ENCODE measurements around the gene ZNF639. TPM values are rescaled to one million over a fixed set of nuclear protein-coding genes. Genes with fewer than 3 reads are reported as not detected.

Gene ZNF639
- total RNA-seq, 1 donor from 2014 or later = 41.4 TPM

GRCh38 chr3:179289295-179289694 is 33.5 kb upstream of the ZNF639 start:
- Mint-ChIP-seq H3K27me3 (peaks cover 2% of the 10 kb centered on the region), H3K4me3 (no peak overlapping the region), H3K4me1 (no peaks in the 10 kb centered on the region), H3K36me3 (ENCODE audit: low read depth) (no peaks in the 10 kb centered on the region), H3K9me3 (no peaks in the 10 kb centered on the region), H3K27ac (no peak overlapping the region)
- ChIA-PET POLR2A (no interaction called here), CTCF (no interaction called here)
- intact Hi-C loops (cut with micrococcal nuclease) = no loop called here
- no peak for TF ChIP-seq CTCF (IDR thresholded peaks at IDR 0.05)
- no peak for ATAC-seq (ENCODE audit: low read depth)
- no peak for DNase-seq

- no peak for ATAC-seq (ENCODE audit: low read depth)
- H3K4me1 Mint-ChIP-seq = no peaks in the 10 kb centered on the region
- no peak for DNase-seq
- ChIA-PET POLR2A (no interaction called here), CTCF (interaction anchor here (0.7 kb wide), 1 partner anchor 1590 kb away, joined by 3 read pairs; no protein-coding TSS in a partner anchor)
- H3K4me3 Mint-ChIP-seq = no peak overlapping the region
- TF ChIP-seq CTCF (IDR thresholded peaks at IDR 0.05) = no peak
- no peak overlapping the region for H3K27ac Mint-ChIP-seq
- intact Hi-C loops (cut with micrococcal nuclease) = no loop called here
- no peaks in the 10 kb centered on the region for H3K9me3 Mint-ChIP-seq
- no peaks in the 10 kb centered on the region for H3K36me3 Mint-ChIP-seq (ENCODE audit: low read depth)
- peaks cover 2% of the 10 kb centered on the region for H3K27me3 Mint-ChIP-seq
These were observed 30.4 kb upstream of the ZNF639 start for GRCh38 chr3:179292450-179292849.

GRCh38 chr3:179297971-179298725 is 24.7 kb upstream of the ZNF639 start:
- H3K36me3 Mint-ChIP-seq (ENCODE audit: low read depth) = no peaks in the 10 kb centered on the region
- no peak overlapping the region for H3K27ac Mint-ChIP-seq
- CTCF ChIA-PET = no interaction called here
- DNase-seq = no peak
- no peaks in the 10 kb centered on the region for H3K4me1 Mint-ChIP-seq
- H3K4me3 Mint-ChIP-seq = no peak overlapping the region
- no peaks in the 10 kb centered on the region for H3K27me3 Mint-ChIP-seq
- TF ChIP-seq CTCF (IDR thresholded peaks at IDR 0.05) = no peak
- no peak for ATAC-seq (ENCODE audit: low read depth)
- H3K9me3 Mint-ChIP-seq = peaks cover 4% of the 10 kb centered on the region
- intact Hi-C loops (cut with micrococcal nuclease) = no loop called here
- POLR2A ChIA-PET = interaction anchor here (0.6 kb wide), 1 partner anchor 44 kb away, joined by 4 read pairs; no protein-coding TSS in a partner anchor

GRCh38 chr3:179299316-179299715 is 23.5 kb upstream of the ZNF639 start:
- DNase-seq = no peak
- H3K4me3 Mint-ChIP-seq = no peak overlapping the region
- H3K9me3 Mint-ChIP-seq = peaks cover 4% of the 10 kb centered on the region
- no peak for ATAC-seq (ENCODE audit: low read depth)
- H3K27me3 Mint-ChIP-seq = no peaks in the 10 kb centered on the region
- H3K36me3 Mint-ChIP-seq (ENCODE audit: low read depth) = no peaks in the 10 kb centered on the region
- no peaks in the 10 kb centered on the region for H3K4me1 Mint-ChIP-seq
- no peak for TF ChIP-seq CTCF (IDR thresholded peaks at IDR 0.05)
- POLR2A ChIA-PET = no interaction called here
- H3K27ac Mint-ChIP-seq = no peak overlapping the region
- intact Hi-C loops (cut with micrococcal nuclease) = no loop called here
- CTCF ChIA-PET = no interaction called here

GRCh38 chr3:179299999-179300613 is 22.7 kb upstream of the ZNF639 start:
- Mint-ChIP-seq H3K9me3 (peaks cover 4% of the 10 kb centered on the region), H3K36me3 (ENCODE audit: low read depth) (no peaks in the 10 kb centered on the region), H3K27ac (no peak overlapping the region), H3K27me3 (no peaks in the 10 kb centered on the region), H3K4me1 (no peaks in the 10 kb centered on the region), H3K4me3 (no peak overlapping the region)
- no peak for TF ChIP-seq CTCF (IDR thresholded peaks at IDR 0.05)
- intact Hi-C loops (cut with micrococcal nuclease) = no loop called here
- no peak for ATAC-seq (ENCODE audit: low read depth)
- ChIA-PET POLR2A (no interaction called here), CTCF (no interaction called here)
- no peak for DNase-seq
